ENCODE data around the gene PTPA.

PTPA gene

DNA sequence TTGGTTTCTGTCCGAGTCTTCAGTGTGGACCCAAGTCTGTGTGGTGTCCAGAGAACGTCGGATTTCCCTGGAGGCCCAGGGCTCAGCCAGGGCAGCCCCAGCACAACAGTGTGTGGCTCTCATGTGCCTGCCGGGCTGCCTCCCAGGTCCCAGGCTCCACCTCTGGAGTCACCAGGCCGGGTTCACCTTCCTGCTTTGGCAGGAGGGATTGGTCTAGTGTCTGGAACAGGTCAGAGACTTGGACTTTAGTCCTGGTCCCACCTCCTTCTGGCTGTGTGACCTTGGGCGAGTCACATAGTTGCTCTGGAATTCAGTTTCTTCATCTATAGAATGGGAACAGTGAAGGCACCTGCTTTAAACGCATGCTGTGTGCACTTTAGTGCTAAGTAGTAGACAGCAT is 27.1 kb upstream of the PTPA start:
- DNase-seq: no peak

DNA sequence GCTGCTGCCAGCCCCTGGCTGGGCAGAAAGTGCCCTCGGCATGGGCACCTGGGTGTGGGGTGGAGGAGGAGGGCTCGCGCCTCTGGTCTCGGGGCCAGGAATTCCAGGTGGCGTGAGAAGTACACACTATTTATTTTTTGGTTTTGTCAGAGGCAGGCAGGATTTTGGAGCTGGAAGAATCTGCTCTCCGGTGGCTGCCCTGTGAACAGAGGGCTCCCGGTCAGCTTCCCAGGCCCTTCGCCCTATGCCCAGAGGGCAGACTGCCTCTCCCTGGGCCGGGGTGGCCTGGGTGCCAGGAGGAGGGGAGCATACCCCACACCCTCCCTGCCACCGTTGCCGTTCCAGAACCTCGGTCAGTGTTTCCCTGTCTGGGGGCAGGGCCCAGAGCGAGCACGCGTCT is 22.0 kb upstream of the PTPA start:
- DNase-seq: no peak

DNA sequence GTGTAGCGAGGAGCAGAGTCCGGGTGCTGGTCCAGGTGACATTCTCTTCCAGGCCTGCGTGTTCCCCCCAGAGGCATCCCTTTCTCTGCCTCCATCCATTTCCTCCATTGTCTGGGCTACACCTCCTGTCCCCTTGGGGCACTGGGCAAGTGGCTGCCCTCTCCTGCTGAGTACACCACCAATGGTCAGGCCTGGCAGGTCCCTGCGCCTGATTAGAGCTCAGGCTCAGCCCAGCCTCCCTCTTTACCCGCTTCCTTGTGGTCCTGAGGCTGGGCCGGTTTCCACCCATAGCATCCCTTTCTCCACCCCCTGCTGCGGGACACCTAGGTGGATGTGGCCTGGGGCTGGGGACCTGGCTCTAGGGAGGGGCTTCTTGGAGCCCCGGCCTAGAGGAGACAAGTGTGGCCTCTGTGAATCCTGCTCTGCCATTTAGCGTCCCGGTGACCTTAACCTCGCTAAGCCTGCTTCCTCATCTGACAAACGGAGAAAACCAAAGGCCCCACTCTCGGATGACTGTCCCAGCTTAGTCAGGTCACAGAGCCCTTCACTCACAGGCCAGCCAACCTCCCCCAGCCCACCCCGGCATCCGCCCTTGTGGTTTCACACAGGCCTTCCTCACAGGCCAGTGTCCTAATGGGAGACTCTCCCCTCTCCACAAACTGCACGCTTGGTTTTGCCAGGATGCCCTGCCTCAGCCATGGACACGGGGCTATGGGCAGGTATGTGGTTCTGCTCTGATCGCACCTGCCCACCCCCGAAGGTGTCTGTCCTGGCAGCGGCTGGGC is 17.4 kb upstream of the PTPA start:
- no peak for DNase-seq

DNA sequence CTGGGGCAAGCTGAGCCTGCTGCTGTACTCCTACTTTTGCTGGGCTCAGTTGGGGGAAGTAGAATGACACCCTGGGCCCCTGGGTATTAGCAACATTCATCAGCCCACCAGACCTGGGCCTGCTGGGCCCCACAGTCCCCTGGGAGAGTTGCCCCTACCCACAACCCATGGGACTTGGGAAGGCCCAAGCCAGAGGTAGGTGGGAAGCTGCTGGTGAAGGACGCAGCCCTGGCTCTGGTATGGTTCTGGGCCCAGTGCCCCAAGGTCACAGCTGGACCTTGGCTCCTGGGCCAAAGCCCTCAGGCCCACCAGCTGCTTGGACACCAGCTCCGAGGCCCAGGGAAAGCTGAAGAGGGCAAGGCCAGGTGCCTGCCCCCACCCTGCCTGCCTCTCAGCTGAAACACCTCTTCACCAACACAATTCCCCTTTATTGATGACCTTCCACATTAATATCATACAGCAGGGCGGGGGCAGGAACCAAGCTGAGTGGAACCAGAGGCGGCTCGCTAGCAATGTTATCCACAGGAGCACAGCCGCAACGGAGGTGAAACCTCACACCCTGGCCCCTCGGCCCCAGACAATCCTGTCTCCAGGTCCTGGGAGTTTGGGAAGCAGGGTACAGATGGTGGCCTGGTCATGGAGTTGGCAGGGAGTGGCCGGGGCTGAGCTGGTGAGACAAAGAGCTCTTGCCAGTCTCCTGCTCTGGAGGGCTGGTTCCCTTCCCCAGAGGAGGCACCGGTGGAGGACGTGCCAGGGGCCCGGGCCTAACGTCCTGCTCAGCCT is 16.6 kb upstream of the PTPA start:
- DNase-seq: no peak

DNA sequence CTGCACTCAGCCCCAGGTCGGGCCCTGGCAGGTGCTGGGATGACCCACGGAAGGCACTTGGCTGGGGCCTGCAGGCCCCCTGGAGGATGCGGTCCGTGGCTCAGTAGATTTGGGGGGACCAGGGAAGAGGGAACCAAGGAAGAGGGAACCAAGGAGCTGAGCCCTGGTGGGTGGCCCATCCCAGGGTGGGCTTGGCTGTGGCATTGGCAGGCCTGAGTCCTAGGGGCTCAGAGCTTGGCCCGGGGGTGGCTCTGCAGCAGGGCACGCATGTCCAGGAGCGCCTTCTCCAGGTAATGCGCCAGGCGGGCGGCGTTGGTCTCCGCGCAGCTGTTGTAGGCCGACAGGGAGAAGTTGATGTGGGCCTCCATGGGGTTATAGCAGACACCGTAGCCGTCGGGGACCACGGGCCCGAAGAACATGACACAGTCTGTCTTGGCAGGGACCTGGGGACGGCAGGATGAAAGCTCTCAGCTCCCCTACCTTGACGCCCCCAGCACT is 16.0 kb upstream of the PTPA start:
- no peak for DNase-seq

DNA sequence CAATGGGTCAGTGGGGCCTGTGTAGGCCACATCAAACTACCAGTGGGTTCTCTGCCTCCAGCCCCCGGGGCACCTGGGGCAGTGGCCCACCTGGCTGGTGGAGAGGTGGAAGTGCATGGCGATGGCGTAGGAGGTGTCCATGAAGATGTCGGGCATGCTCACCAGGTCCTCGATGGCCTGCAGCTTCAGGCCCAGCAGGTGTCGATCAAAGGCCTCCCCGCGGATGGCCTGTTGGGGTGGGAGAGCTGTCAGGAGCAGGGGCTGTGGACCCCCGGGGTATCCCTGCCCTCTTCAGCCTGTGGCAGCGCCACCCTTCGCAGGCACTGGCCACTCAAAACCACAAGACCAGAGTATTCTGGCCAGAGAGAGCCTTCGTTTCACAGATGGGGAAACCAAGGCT is 15.3 kb upstream of the PTPA start:
- no peak for DNase-seq

DNA sequence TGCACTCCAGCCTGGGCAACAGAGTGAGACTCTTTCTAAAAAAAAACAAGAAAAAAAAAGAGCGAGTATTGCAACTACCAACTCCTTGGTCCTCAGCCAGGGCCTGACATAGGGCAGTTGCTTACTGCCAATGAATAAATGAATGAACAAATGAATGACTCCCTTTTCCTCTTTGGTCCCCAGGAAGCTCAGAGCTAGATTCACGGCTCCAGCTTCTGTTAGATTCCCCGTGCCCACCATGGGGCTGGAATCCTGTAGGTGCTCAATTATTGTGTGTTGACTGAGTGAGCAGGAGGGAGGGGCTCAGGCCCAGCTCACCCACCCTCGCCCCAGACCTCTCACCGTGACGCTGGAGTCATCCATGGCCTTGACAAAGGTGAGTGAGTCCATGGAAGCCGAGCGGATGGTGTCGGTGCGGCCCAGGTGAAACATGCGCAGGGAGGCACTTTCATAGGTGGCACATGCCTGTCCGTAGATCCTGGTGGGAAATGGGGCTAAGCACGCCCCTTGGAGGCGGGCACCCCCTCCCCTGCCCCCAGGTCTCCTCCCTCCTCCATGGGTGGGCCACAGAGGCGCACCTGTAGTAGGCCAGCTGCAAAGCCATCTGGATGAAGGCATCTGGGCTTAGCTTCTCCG is 13.4 kb upstream of the PTPA start:
- DNase-seq: no peak

DNA sequence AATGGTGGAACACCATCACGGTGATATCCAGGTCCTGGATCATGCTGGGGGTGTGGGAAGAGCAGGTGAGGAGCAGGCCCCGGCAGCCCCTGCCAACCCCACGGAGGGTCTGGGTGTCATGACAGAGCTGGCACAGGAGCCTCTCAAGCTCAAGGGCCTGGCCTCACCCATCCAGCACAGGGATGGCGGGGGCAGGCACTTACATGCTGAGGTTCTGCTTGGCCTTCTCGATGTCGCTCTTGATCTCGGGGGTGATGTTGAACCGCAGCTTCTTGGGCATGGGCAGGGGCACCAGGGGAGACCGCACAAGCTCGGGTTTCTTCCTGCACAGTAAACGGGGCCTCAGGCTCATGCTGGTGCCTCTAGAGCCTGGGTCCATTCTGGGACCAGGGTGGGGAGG is 12.9 kb upstream of the PTPA start:
- DNase-seq: no peak

DNA sequence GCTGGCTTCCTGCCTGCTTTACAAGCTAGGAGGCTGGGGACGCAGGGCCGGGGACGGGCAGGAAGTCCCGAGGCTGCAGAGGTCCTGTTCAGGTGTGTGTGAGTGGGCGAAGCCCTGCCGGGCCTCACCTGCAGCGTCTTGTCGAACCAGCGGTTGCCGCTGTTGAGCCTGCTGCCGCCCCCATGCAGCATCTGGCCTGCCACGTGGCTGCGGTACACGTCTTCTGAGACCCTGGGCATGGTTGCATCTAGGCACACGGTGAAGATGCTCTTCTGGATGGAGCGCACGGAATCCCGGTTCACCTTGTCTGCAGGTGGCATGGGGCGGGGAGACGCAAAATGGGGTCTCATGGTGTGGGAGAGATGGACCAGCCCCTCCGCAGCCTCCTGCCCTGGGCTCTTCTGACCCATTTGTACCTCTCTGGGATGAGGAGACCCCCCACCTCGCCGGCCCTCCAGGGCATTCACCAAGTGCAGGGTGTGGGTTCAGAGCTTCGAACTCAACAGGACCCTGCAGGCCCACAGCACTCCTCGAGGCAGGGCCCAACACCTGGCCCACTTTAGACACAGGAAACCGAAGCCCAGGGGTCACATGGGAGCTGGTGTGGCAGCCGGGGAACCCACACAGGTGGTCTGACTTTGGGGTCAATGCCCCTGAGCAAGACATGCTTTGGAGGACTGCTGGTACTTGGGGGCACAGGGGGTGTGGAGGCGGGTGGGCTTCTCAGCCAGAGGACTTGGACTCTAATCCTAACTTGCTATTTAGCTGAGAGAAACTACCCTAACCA is 10.6 kb upstream of the PTPA start:
- no peak for DNase-seq

DNA sequence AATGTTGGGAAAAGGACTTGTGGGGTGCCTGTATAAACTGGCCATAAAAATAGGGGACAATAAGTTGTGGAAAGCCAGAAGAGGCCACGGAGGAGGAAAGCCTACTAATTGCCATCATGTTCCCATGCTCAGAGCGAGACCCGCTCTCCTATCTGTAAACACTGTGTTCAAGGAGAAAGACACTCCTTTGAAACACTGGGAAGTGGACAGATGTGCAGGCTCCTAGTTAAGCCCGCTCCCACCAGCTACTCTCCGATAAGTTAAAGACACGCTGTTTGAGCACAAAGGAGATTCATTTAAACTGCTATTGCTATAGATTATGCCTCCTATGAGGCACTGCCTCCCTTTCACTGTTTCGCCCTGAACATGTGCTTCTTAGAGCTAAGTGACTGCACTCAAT is 9.9 kb upstream of the PTPA start:
- DNase-seq: no peak

DNA sequence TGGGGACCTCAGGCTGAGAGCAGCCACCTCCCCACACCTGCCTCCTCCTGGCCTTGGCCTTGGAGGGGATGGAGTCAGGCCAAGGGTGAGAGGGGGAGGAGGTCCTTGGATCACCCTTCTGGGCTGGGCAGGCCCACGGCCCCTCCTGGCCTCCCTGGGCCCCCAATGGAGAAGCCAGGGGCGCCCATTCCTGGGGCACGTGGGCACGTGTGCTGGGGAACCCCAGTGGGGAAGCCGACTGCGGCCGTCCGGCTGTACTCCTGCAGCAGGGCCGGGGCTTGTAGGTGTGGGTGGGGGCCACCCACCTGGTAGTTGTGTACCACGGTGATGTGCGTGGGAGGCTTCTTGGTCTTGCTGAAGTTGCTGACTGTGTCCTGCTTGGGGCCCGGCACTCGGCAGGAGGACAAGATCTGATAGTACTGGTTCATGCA is 9.1 kb upstream of the PTPA start:
- no peak for DNase-seq

DNA sequence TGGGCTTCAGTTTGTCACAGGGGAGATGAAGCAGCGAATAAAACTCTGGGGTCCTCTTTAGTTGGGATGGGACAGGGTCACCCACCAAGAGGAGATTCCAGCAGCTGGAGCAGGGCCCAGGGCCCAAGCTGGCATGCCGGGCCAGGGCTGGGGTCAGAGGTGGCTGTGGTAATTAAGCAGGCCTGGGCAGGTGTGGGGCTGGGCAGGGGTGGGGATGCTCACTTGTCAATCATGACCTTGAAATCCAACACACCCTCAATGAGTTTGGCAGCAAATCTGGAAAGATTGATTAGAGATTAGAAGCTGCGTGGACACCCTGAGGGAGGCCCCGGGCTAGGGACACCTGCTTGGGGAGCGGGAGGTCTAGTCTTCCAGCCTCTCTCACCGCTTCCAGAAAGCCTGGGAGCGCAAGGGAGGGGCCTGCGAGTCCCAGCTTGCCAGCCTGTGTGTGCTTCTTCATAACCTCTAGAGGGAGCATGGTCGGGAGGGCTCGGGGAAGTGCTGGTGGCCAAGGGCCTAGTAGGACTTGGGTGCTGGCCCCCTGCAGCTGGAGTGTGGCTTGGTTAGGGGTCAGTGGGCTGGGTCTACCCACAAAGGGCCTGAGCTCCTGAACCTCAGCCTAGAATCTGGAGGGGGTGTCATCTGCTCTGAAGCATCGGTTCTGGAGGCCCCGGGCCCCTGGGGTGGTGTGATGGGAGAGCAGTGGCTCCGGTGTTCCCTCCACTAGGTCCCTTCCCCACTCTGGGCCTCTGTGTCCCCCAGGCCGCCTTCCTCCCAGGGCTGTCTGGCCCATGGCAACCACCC is 8.2 kb upstream of the PTPA start:
- DNase-seq: no peak

DNA sequence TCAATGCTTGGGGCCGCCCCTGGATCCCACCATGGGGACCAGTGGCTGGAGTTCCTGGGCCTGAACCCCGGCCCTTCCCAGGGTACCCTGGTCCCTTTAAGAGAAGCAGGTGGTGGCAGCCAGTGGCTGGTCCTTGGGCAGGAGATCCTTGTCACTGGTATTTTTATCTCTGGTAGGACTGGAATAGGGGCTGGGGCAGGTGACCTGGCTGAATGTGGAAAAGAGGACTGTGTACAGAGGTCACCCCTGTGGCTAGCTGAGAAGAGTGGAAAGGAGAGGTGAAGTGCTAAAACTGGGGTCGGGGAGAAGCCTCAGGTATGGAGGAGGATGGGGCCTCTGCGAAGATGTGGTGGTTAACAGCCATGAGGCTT is 7.6 kb upstream of the PTPA start:
- DNase-seq: no peak

DNA sequence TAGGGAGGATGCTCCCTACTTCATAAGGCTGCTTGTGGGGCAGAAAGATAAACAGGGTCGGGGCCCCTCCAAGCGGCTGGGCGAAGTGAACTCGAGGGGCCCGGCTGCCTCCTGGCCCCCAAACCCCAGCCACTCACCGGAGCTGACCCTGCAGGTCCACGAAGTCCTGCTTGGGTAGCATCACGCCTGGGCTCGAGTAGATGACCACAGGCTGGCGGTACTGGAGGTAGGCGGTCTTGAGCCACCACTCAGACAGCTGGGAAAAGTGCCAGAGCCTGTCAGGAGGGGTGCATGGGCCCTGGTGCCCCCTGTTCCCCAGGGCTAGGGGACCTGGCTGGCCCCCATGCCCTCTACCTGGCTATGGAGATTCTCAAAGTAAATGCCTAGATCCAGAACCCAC is 7.2 kb upstream of the PTPA start:
- no peak for DNase-seq

DNA sequence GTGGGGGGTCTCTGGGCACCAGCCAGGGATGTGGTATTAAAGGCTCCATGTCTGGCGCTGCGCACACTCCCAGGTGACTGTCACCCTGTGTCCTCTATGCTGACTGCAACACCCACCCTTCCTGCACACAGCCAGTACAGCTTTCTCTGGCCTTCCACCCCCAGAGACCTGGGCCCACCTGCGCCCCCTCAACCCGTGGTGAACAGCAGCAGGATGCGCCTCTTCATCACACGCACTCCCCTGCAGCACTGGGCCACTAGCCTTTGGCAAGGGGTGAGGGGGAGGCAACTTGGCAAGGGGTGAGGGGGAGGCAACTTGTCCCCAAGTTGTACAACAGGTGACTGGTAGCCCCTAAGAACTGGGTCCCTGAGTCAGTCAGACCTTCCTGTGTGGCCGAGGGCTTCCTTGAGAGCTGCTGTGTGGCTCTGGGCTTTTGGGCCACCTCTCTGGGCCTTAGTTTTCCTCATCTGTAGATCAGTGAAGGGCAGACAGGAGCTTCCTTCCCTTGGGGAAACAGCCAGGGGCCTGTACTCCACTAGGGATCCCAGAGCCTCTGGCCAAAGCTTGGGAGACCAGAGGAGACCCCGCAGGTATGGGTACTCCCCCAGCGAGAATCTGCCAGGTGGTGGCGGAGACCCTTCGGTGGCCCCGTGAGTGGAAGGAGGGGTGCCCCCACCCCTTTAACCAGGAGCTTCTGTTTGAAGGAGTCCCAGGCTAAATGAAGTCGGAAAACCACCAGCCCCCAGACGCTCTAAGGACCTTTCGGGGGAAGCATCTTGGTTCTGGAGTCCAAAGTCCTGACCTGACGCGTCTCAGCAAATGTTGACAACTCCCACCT is 5.1 kb upstream of the PTPA start:
- no peak for DNase-seq

DNA sequence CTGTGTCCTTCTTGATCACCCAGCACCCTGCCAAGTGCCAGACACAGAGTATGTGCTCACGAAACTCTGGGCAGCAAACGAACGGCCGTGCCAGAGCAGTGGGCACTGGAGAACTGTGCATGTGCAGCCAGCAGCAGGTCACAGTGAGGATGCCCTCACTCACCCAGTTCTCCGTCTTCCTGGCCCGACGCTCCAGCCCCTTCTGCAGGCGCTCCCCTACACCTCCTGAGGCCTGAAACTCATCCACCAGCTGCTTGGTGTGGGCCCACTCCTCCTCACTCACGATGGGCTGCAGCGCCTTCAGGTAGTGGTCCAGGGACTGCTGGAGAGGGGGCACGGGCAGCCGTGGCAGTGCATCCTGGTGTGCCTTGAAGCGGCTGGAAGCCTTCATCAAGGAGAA is 3.6 kb upstream of the PTPA start:
- no peak for DNase-seq

DNA sequence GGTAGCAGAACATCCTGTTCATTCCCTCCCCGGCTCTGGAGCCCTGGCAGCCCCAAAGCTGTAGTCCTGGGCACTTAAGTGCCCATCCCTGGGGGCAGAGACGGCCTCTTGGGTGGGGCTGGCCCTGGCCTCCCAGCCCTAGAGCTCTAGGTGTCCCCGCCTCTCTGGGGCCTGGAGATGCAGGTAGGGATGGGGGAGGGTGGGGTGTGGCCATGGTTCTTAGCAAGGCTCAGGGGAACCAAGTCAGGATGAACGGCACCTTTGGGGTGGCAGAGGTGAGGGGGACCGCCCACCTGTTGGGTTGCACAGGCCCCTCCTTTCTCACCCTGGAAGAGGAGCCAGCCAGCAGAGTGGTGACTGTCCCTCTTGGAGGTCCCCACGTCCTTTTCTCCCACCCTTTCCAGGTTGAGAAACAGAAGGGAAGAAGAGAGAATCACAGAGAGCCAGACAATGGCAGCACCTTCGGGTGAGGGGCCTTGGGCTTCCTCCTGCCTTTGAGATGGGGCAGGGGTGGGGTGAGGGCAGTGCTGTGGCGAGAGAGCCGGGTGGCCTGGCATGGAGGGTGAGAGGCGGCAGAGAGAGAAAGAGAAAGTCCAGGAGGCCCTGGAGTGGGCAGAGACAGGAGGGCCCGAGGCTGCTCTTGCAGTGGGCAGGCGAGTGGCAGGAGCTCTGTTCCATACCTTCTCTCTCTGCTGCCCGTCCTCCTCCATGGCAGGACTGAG is 3.0 kb upstream of the PTPA start:
- no peak for DNase-seq

DNA sequence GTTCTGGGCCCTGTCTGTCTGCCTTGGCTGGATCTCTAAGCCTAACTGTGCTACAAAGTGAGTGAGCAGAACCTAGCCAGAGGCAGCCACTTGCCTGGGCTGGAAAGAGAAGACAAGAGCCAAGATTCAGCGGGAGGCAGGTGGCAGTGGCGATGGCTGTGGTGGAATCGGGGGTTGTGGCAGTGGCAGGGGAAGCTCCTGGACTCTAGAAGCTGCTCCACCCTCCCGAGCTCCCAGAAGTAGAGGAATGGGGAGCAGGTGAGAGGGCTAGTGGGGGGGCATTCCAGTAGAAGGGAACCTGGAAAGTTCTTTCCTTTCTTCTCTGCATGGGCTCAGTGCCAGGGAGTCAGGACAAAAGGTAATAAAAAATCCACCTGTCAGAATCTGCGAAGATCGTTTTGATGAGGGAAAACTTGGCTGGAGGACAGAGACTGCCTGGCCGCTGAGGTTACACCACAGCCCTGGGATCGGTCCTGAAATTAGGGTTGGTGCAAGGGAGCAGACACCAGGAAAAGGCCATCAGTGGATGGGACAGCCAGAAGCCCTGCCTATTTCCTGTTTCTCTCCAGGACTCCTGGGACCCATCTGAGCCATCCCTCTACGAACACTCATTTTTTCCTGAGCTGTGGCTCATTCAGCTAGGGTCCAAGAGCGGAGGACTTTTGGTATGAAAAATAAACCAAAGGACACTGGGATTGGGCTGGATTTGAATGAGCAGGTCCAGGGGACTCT is 2.2 kb upstream of the PTPA start:
- DNase-seq: no peak

DNA sequence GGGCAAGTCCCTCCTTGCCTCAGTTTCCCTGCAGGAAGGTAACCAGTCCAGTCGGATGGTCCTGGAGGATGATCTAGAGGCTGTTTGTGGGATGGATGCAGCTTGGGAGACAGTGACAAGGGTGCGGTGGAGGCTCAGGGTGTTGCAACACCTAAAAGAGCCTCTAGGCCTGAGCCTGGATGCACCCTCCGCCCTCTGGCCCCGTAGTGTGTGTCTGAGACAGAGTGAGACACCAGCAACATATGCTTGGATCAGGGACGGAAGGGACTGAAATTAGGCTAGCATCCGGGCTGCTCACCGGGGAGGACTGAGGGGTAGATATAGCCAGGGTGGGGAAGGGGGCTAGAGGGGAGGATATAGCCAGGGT is 1.7 kb upstream of the PTPA start:
- no peak for DNase-seq
